Spleen (tissue), 11 donors: ENCODE measurements around the gene ACP6. TPM values are rescaled to one million over a fixed set of nuclear protein-coding genes. Genes with fewer than 3 reads are reported as not detected.

Experiments used
- DNase-seq: peaks from one replicate; pipeline ENCODE4 v3.0.0-alpha.2; 2020
- H3K27ac ChIP-seq, 8 donors: fragments of 200-600 bp; sonication (generic) in 7 of 8; 1 replicate in 4 of 8; 2 replicates in 4 of 8; pipeline versions ENCODE4 v1.5.0 to v1.8.0; 2016 to 2021; ENCODE audit warnings: inconsistent platforms in 4 of 8, mild to moderate bottlenecking in 4 of 8, moderate library complexity in 1 of 8
- H3K27me3 ChIP-seq, 7 donors: fragments of 200-600 bp; sonication (generic) in 6 of 7; replicated peaks in 1 of 7; 1 replicate in 4 of 7; 2 replicates in 3 of 7; pipeline versions ENCODE4 v1.5.0 to v1.8.0; 2016 to 2021; ENCODE audit warnings: inconsistent platforms in 3 of 7, mild to moderate bottlenecking in 1 of 7
- H3K36me3 ChIP-seq, 6 donors: fragments of 200-600 bp; sonication (generic) in 5 of 6; 1 replicate in 4 of 6; 2 replicates in 2 of 6; pipeline versions ENCODE4 v1.5.0 to v1.8.0; 2016 to 2021; ENCODE audit warnings: inconsistent platforms in 2 of 6
- H3K4me1 ChIP-seq, 6 donors: fragments of 200-600 bp; sonication (generic) in 5 of 6; 1 replicate in 3 of 6; 2 replicates in 3 of 6; pipeline versions ENCODE4 v1.5.0 to v1.8.0; 2016 to 2021; ENCODE audit warnings: inconsistent platforms in 3 of 6
- H3K4me3 ChIP-seq, 8 donors: fragments of 200-600 bp; sonication (generic) in 7 of 8; 1 replicate in 4 of 8; 2 replicates in 4 of 8; pipeline versions ENCODE4 v1.5.0 to v1.8.0; 2016 to 2021; ENCODE audit warnings: inconsistent platforms in 4 of 8, mild to moderate bottlenecking in 4 of 8, moderate library complexity in 2 of 8
- H3K9me3 ChIP-seq, 8 donors: fragments of 200-600 bp; sonication (generic) in 7 of 8; 1 replicate in 4 of 8; 2 replicates in 4 of 8; pipeline versions ENCODE4 v1.5.0 to v1.8.0; 2016 to 2021; ENCODE audit warnings: inconsistent platforms in 4 of 8
- POLR2A ChIP-seq, 3 donors: fragments of 450-650 bp; IDR thresholded peaks; one replicate each; pipeline ENCODE4 v1.5.1; 2017; ENCODE audit warnings: antibody characterized with exemption in 3 of 3, mild to moderate bottlenecking in 1 of 3
- POLR2AphosphoS5 ChIP-seq, 3 donors: sonication (generic); formaldehyde crosslinking; IDR thresholded peaks; one replicate each; pipeline ENCODE4 v1.5.1; 2017; ENCODE audit warnings: antibody characterized with exemption in 3 of 3
- WGBS, 5 donors: extraction: QIAGEN DNeasy Blood & Tissue Kit in 3 of 5; methylation state at CpG; one replicate each; pipeline versions ENCODE4 v1.1.5 to v1.1.7; 2013 to 2018; 5-methylcytosine and 5-hydroxymethylcytosine counted together
- intact Hi-C: fragments of 100-400 bp; cut with DNase I; formaldehyde crosslinking; loops from one replicate; pipeline ENCODE4 v1.15.0; 2023; ENCODE audit warnings: low total_unique reads
- polyA plus RNA-seq, 3 donors: library from polyadenylated mRNA; stranded (reverse); fragments of 200-250 nt; gene quantifications; one replicate each; pipeline ENCODE4 v1.2.1, GENCODE V29; 2013
- total RNA-seq, 7 donors: library from RNA; depleted of rRNA in 3 of 7; stranded (reverse); fragments of >200 nt in 3 of 7; fragmentation: NEBNext Ultra II Directional in 4 of 7; extraction: Animal tissue kit (Norgen Biotek cat#: 25700) in 4 of 7; gene quantifications; one replicate each; pipeline versions ENCODE4 v1.1.0 to v1.2.1, GENCODE V29; 2016 to 2021
- TF ChIP-seq, protein P1 (sequence below), 11 experiments: fragments of 200-600 bp in 7 of 11; fragments of 450-650 bp in 4 of 11; sonication (generic) in 4 of 11; IDR thresholded peaks in 8 of 11; conservative IDR thresholded peaks in 3 of 11; 1 replicate in 7 of 11; 2 replicates in 4 of 11; pipeline versions ENCODE4 v1.4.0 to v1.8.0; 2016 to 2021; ENCODE audit warnings: antibody characterized with exemption in 11 of 11, inconsistent platforms in 4 of 11, mild to moderate bottlenecking in 1 of 11
- donor health status: healthy with polysubstance abuse.
- donor health status: DM: no; HTN: no; CAD: no; lungs with moderate emphysema.
- donor health status: DM: no; HTN: no; CAD: no.
- donor health status: Bipolar disorder and iron deficiency.
- donor health status: healthy.
- donor health status: DM: no; HTN: no; CAD: no.
- donor health status: DM: yes; HTN: yes; CAD: no.

The ACP6 gene
- total and polyA plus RNA-seq, 10 donors = 7.1 to 18.8 (median 9.3) TPM

DNA sequence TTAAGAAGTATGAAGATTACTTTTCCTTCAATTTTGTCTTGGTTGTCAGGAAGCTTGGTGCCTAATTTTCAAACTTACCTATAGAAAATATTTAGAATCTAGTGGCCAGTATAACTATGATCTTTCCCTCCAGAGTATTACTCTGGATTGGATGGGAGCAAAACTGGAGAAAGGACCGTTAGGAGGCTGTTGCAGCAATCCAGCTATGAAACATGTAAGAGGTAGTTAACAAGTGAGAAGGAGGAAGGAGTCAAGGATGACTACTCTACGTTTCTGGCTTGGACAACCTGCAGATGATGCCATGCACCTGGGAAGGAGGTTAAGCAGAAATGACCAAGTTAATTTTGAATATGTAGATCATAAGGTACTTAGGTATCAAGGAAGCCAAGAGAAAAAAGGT lies 3.5 kb upstream of the ACP6 start:
- TF ChIP-seq POLR2AphosphoS5 (IDR thresholded peaks at IDR 0.05) (no peak), POLR2A (IDR thresholded peaks at IDR 0.05) (no peak)
- TF ChIP-seq, protein P1, sequence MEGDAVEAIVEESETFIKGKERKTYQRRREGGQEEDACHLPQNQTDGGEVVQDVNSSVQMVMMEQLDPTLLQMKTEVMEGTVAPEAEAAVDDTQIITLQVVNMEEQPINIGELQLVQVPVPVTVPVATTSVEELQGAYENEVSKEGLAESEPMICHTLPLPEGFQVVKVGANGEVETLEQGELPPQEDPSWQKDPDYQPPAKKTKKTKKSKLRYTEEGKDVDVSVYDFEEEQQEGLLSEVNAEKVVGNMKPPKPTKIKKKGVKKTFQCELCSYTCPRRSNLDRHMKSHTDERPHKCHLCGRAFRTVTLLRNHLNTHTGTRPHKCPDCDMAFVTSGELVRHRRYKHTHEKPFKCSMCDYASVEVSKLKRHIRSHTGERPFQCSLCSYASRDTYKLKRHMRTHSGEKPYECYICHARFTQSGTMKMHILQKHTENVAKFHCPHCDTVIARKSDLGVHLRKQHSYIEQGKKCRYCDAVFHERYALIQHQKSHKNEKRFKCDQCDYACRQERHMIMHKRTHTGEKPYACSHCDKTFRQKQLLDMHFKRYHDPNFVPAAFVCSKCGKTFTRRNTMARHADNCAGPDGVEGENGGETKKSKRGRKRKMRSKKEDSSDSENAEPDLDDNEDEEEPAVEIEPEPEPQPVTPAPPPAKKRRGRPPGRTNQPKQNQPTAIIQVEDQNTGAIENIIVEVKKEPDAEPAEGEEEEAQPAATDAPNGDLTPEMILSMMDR (IDR thresholded peaks at IDR 0.05 in 8 of 11, conservative IDR thresholded peaks at IDR 0.05 in 3 of 11) = no peak
- Histone ChIP-seq H3K4me1 (peaks cover 6 to 19% (median 12%) of the 10 kb centered on the region in 6 donors), H3K27ac (no peak overlapping the region), H3K36me3 (no peaks in the 10 kb centered on the region), H3K9me3 (peaks cover 0 to 24% (median 15%) of the 10 kb centered on the region in 8 donors), H3K4me3 (no peak overlapping the region), H3K27me3 (peaks cover 0 to 4% (median 0%) of the 10 kb centered on the region in 7 donors)
- 26 to 54% (median 43%) methylated on average over 2 of the region's 2 CpGs for WGBS, 5 donors
- DNase-seq = no peak
- intact Hi-C loops = no loop called here

DNA sequence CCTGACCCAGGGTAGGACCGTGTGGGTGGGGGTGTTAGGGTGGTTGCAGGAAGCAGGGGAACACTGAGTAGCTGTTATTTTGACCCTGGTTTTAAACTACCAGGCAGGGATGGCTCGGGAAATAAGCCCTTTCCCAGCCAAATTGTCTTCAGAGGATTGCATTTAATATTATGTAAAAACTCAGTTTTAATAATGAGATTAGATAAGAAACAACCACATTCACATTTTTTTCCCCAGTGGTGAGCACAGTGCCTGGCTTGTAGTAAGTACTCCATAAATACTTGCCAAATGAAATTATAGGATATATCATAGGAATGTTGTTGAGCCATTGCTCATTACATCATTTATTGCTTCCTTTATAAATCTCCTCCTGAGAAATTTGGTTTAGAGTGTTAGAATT lies 3.1 kb upstream of the ACP6 start:
- H3K9me3 ChIP-seq = peaks cover 0 to 21% (median 12%) of the 10 kb centered on the region in 8 donors
- H3K36me3 ChIP-seq = no peaks in the 10 kb centered on the region
- 60 to 76% (median 70%) methylated on average over 2 of the region's 2 CpGs for WGBS, 5 donors
- peaks cover 0 to 4% (median 0%) of the 10 kb centered on the region in 7 donors for H3K27me3 ChIP-seq
- peaks cover 6 to 23% (median 16%) of the 10 kb centered on the region in 6 donors for H3K4me1 ChIP-seq
- TF ChIP-seq, protein P1 (IDR thresholded peaks at IDR 0.05 in 8 of 11, conservative IDR thresholded peaks at IDR 0.05 in 3 of 11) = no peak
- TF ChIP-seq POLR2A (IDR thresholded peaks at IDR 0.05) = no peak
- TF ChIP-seq POLR2AphosphoS5 (IDR thresholded peaks at IDR 0.05) = no peak
- intact Hi-C loops = no loop called here
- no peak overlapping the region for H3K4me3 ChIP-seq
- H3K27ac ChIP-seq = no peak overlapping the region
- DNase-seq = no peak

DNA sequence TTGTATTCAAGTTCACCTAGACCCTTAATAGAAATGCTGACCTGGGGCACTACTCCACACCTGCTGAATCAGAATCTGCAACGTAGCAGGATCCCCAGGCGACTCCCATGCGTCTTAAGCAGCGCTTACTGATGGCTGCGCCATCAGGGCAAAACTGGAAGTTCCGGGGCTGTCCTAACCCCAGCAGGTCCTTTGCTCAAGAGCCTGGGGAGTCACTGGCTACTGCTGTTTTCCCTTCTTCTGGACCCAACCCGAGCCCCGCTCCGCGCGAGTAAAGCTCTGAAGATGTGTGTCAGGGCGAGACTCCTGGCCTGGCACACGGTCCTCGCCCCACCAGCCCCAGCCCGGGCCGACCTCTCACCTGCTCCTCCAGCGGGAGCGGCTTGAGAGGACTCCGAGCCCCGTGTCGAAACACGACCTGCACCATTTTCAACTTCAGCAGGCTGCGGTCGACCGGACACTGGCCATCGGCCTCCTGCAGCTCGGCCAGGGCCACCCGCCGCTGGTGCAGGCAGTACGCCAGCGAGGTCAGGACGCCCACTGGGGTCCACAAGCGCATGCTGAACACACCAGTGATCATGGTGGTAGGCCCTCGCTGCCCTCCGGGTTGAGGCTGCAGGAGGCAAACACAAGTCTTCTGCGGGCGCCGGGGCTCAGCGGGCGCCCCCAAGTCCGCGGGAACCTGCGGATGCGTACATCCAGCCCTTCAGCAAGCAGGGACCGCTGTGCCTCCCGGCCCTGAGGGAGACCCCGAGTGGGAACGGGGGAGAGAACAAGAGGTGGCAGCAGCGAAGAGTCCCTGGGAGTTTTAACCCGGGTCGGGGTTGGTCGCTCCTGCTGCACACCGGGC lies 630 bp downstream of the ACP6 start:
- Histone ChIP-seq H3K27ac (peak overlapping the region; percentile 66 to 85 (median 81)), H3K4me1 (peaks cover 6 to 25% (median 16%) of the 10 kb centered on the region in 6 donors), H3K27me3 (peaks cover 0 to 4% (median 0%) of the 10 kb centered on the region in 7 donors), H3K4me3 (peak overlapping the region; percentile 76 to 94 (median 86)), H3K36me3 (no peaks in the 10 kb centered on the region), H3K9me3 (no peaks in the 10 kb centered on the region)
- TF ChIP-seq, protein P1 (IDR thresholded peaks at IDR 0.05 in 8 of 11, conservative IDR thresholded peaks at IDR 0.05 in 3 of 11) = peak in 1 of 11 experiments; percentile 5
- no peak for TF ChIP-seq POLR2A (IDR thresholded peaks at IDR 0.05)
- WGBS, 5 donors = 0 to 2% (median 1%) methylated on average over 33 to 53 of the region's 53 CpGs
- peak; percentile 90 for DNase-seq
- intact Hi-C loops = no loop called here

DNA sequence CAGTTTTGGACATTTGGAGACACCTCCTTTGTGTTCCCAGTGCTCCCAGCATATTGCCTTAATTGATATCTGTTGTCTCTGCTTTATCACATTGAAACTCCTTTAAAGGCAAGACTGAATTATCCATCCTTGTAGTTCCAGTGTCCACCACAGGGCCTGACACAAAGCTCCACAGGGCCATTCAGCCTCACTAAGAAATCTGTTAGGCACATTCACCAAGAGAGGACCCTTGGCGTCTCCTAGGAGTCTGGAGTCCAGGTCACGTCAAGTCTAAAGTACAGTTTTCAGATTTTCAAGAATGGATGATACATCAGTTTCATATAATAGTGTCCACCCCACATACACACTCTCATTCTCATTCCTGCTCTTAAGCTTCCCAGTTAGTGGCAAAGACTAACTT lies 4.8 kb downstream of the ACP6 start:
- WGBS, 5 donors = 83 to 98% (median 96%) methylated on average over 2 of the region's 2 CpGs
- H3K36me3 ChIP-seq = no peaks in the 10 kb centered on the region
- peaks cover 6 to 20% (median 12%) of the 10 kb centered on the region in 6 donors for H3K4me1 ChIP-seq
- peaks cover 0 to 10% (median 2%) of the 10 kb centered on the region in 8 donors for H3K9me3 ChIP-seq
- H3K27ac ChIP-seq = no peak overlapping the region
- H3K27me3 ChIP-seq = no peaks in the 10 kb centered on the region
- no peak for TF ChIP-seq POLR2A (IDR thresholded peaks at IDR 0.05)
- TF ChIP-seq, protein P1 (IDR thresholded peaks at IDR 0.05 in 8 of 11, conservative IDR thresholded peaks at IDR 0.05 in 3 of 11) = no peak
- TF ChIP-seq POLR2AphosphoS5 (IDR thresholded peaks at IDR 0.05) = no peak
- no peak overlapping the region for H3K4me3 ChIP-seq
- no peak for DNase-seq
- intact Hi-C loops = no loop called here
